CD4-positive, alpha-beta T cell treated with Interleukin-2 at 100 ng/mL for 4 hours (primary cell): ENCODE data around the gene RASGRF2.

Experiments
- DNase-seq: peaks from one replicate; pipeline ENCODE4 v3.0.0-alpha.2; 2020; ENCODE audit warnings: low spot score

Gene RASGRF2

GRCh38 chr5:81204205-81204604 lies 244.0 kb downstream of the RASGRF2 start:
- DNase-seq, result no peak

DNA sequence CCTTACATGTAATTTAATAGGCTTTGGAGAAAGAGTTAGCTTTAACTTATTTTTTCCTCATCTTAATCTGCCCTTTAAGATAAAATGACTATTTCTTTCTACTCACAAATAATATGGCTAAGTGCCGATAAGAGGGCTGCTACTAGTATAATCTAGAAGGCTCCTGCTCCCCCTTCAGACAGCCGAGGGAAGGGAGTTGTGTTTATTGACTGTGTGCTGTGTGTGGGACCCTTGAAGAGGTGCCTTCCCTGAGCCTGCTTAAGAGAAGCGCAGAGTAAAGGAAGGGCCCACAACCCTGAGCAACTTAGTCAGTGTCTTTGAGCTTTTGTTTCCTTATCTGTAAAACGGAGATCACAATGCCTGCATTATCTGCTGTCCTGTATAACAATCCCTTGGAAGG lies 244.9 kb downstream of the RASGRF2 start:
- DNase-seq, result no peak

DNA sequence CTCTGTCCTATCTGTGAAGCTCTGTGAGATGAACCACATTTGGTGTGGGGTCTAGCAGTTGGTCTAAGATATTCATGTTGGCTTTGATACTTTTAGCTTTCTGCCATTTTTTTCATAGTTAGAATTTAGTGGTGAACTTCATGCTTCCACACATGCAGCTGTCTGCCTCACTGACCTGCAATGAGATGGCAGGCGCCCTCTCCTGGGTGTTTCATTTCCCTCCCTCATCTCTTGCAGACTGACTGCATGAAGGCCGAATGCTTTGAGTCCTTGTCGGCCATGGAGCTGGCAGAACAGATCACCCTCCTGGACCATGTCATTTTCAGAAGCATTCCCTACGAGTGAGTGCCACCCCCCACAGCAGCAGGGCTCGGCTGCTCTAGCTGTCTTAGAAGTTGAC lies 246.8 kb downstream of the RASGRF2 start:
- DNase-seq, result no peak

DNA sequence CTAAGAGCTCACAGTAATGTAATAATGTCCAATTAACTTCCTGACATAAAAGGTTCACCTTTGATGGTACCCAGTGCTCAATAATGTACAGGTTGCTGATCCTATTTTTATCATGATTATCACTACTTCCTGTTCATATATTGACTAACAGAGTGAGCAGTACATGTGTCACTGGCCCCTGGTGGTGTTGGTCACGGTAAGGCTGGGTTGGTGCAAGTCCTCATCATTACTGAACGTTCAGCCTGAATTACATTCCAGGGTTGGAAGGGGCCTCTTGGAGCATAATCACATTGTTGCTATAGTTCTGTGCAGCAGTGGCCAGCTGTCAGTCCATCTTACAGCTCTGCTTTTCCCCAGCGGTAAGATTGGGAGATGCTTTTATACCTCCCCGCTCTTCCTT lies 248.7 kb downstream of the RASGRF2 start:
- DNase-seq, result no peak

GRCh38 chr5:81209386-81209785 lies 249.2 kb downstream of the RASGRF2 start:
- DNase-seq, result no peak

DNA sequence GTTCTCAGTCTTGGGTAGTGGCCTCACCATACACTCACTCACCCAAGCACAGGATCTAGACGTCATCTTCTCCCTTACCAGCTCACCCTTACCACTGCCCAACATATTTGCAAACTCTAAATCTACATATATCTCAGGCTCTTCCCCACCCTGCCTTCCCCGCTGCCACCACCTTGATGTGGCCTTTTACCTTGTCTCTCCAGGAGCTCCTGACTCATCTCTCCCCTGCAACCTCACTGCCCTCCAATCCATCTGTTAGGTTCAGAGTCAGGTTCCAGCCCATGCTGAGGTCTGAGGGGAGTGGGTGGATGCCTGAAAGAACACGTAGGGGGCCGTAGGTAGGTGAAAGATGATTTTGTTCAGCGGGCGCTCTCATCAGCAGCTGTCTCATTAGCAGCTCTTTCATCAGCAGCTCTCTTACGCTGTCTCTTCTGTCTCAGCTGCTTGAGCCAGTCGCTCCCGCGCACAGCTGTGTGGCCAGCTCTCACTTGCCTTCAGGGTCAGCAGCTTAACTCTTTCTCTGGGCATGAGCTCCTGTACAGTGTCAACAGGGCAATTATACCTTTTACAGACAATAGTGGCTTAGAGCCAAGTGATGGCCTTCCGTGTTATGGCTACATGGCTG lies 249.8 kb downstream of the RASGRF2 start:
- no peak for DNase-seq

GRCh38 chr5:81212211-81212751 lies 252.1 kb downstream of the RASGRF2 start:
- no peak for DNase-seq

DNA sequence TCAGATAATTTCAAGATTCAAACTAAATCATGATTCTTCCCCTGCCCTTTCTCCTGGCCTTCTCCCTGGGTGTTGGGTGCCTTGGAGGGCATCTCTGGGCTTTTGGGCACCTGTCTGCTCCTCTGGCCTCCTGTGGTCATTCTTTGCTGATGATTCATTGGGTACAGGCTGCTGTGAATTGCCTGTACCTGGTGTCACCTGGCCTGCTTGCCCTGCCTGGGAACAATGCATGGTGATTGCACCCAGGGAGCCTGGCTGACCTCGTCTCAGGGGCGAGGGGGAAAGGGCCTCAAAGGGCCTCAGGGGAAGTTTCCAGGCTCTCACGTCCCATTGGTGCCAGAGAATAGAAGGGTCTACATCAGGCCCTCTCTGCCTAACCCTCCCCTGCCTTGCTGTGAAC lies 252.9 kb downstream of the RASGRF2 start:
- DNase-seq, result no peak

GRCh38 chr5:81214848-81215247 lies 254.7 kb downstream of the RASGRF2 start:
- no peak for DNase-seq

GRCh38 chr5:81216152-81216551 lies 256.0 kb downstream of the RASGRF2 start:
- DNase-seq, result no peak

DNA sequence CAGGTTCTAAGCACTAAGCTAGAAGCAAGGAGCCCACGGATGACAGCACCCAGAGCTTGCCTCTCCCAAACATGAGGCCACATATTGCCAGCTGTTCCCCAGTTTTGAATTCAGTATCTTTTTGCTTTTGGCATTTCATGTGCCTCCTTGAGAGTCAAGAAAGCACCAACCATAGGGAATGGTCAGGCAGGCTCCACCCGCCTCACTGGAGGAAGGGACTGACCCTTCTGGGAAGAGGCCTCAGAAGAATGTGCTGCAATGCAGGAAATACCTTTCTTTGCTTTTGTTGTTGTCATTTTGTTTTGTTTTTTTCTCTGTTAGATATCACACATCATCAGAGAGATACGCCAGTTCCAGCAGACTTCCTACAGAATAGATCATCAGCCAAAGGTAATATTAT lies 259.2 kb downstream of the RASGRF2 start:
- DNase-seq, result no peak

DNA sequence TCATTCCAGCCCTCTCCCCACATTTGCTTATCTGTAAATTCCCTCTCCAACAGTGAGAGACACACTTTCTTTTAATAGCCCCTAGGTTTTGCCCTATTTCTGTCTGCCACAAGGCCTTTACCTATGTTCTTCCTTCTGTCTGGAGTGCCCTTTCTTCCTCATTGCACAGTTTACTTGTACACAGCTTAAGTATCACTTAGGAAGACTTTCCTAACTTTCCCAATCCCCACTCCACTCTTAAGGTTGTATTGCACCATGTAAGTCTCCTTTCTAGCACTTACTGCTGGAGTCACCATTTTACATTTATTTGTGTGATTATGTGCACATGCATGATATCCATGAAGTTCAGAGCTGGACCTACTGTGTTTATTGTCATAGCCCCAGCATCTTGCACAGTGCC lies 262.1 kb downstream of the RASGRF2 start:
- no peak for DNase-seq

DNA sequence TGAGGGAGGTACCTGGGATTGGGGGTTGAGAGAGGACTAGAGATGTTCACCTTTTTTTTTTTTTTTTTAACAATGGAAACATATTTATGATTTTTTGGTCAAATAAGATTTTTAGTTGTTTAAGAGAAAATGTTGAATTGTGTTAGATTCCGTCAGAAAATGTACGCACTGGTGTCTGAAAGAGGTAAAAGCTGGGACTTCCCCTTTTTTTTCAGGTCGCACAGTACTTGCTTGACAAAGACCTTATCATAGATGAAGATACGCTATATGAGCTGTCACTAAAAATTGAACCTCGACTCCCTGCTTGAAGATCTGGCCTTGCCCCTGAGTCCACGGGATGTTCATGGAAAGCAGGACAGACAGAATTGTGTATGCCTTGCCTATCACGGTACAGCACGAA lies 265.3 kb downstream of the RASGRF2 start:
- DNase-seq, result no peak

DNA sequence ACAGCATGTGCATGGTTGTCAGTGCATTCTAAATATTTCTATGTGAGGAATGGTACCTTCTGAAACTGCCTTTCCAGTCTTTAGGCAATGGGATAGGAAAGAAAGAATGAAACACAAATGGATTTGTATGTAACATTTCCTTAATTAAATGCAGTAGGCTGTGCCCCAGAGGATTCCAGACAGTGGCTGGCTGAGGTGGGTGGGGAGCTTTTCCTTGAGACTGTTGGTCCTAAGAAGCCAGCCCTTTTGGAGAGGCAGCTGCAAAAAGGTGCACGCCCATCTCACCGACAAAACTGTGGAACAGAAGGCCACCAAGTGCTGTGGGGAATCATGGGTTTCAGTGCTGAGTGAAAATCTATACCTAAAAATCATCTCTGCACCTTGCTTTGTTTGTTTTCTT lies 266.1 kb downstream of the RASGRF2 start:
- no peak for DNase-seq

DNA sequence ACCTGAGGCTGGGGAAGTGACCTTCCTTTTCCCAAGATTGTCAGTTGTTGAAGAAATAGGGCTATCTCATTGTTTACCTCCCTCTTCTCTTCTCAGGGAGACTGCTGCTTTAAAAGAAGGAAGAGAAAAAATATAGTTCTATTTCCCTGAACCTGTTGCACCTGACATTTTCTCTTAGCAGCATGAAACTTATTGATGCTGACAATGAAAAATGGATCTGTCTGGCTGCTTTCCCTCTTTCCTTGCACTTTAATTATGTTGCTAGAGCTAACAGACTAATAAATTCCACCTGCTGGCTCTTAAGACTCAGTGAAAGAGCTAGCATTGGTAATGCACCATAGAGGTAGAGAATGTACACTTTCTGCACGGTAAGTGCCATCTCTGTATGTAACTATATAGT lies 266.8 kb downstream of the RASGRF2 start:
- no peak for DNase-seq

GRCh38 chr5:81228084-81228483 lies 267.9 kb downstream of the RASGRF2 start:
- no peak for DNase-seq

DNA sequence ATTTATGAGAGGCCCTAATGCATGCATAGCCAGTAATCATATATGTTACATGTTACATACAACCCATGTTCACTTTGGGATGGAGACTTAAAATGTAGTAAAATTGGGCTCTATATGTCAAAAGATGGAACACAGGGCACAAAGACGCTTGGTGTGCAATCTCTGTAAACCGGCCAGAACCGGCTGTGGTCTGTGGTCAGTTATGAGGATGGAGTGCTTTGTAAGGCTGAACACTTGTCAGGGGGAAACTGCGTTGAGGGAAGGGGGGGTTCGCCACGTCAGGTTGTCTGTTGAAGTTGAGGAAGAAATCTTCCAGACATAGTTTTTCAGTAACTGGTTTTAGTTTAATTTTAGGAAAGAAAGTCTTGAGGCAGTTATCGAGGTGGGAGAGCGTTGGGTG lies 270.3 kb downstream of the RASGRF2 start:
- no peak for DNase-seq

GRCh38 chr5:81232464-81233079 lies 272.4 kb downstream of the RASGRF2 start:
- no peak for DNase-seq

DNA sequence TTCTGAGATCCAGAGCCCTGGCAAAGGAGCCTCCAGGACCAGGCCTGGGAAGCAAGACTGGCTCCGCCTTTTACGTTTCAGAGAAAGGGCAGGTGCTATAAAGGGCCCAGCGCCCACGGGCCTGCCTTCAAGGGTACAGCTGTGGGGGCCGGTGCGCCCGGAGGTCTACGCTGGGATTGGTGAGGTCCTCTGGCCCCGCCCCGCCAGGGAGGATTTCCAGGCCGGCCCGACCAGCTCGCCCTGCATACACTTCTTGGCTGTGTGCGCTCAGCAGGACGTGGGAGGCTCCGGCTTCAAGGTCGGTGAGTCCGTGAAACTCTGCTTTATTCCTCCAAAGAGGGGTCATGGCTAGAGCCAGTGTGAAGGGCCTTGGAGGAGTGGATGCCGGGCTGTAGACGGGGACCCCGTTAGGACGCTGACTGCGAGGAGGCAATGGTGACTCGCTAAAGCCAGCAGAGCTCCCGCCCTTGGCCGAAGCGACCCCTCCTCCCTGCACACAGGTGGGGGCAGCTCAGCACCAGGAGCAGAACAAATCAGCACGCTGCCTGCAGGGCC lies 273.0 kb downstream of the RASGRF2 start, which contains the start of gene CKMT2:
TSS of gene CKMT2 (plus strand) at position 243 of the 555 bp plus-strand sequence. CDS start 17,811 bp downstream, outside the sequence.
- DNase-seq, result no peak

GRCh38 chr5:81234299-81234698 lies 274.1 kb downstream of the RASGRF2 start:
- DNase-seq, result no peak

- DNase-seq, result no peak
Measured at GRCh38 chr5:81234801-81235200, 274.6 kb downstream of the RASGRF2 start.

GRCh38 chr5:81235287-81236072 lies 275.3 kb downstream of the RASGRF2 start:
- no peak for DNase-seq

DNA sequence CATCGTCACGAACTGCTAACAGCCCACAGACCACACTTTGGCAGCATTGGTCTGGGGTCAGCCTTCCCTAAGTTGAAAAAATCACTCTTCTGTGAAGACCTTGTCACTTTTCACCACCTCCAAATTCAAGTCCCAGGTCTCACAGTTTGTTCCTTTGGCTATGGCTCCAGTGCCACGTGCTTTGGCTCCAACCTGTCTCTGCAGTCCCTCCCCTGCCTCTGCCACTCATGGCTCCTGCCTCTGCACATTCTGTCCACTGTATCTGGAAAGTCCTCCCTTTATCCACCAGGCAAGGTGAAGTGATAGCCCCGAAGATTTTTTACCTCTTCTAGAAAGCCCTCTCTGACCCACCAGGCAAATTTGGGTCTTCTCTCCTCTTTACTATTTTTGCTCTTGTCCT lies 278.3 kb downstream of the RASGRF2 start:
- no peak for DNase-seq
